IMR-90 (cell line): ENCODE measurements around the gene MRC2. TPM values are rescaled to one million over a fixed set of nuclear protein-coding genes. Genes with fewer than 3 reads are reported as not detected.

Source experiments
- ATAC-seq: fragments of 200-7000 bp; cut with Tn5 transposase; 2 replicates; pipeline ENCODE4 v1.9.1; 2020; ENCODE audit warnings: low read depth, mild to moderate bottlenecking, moderate library complexity
- BruUV-seq: library from RNA; stranded (reverse); fragments of 400-500 nt; replicated peaks from 2 replicates; lab custom pipeline; 2021; lab: Mats Ljungman, UMichigan
- CTCF ChIA-PET: fragments of 300-600 bp; formaldehyde crosslinking; extraction: SDS; loops from one replicate; lab custom pipeline; 2021; ENCODE audit warnings: antibody characterized with exemption; lab: Yijun Ruan, JAX
- POLR2A ChIA-PET: fragments of 300-600 bp; sonication (Branson Sonifier 250); formaldehyde crosslinking; loops from one replicate; lab custom pipeline; 2022; ENCODE audit warnings: antibody characterized with exemption; ENCODE audit not compliant: unreplicated experiment; lab: Charles Lee
- DNase-seq: peaks from one replicate; pipeline ENCODE4 v3.0.0; 2013
- H2AFZ ChIP-seq: replicated peaks from 2 replicates; pipeline ENCODE3; 2013; ENCODE audit warnings: low read length, mild to moderate bottlenecking; ENCODE audit not compliant: poor library complexity
- H2AK5ac ChIP-seq: 2 replicates; pipeline ENCODE4 v1.6.1; 2013; ENCODE audit warnings: low read depth, low read length, inconsistent platforms
- H2AK9ac ChIP-seq: replicated peaks from 2 replicates; pipeline ENCODE3; 2013; ENCODE audit warnings: mild to moderate bottlenecking, low read depth, low read length, moderate library complexity; ENCODE audit not compliant: poor library complexity
- H2BK120ac ChIP-seq: 2 replicates; pipeline ENCODE4 v1.6.1; 2013; ENCODE audit warnings: low read depth, low read length, inconsistent platforms
- H2BK15ac ChIP-seq: 3 replicates; pipeline ENCODE4 v1.6.1; 2013; ENCODE audit warnings: low read depth, low read length, inconsistent platforms
- H2BK20ac ChIP-seq: 2 replicates; pipeline ENCODE4 v1.6.1; 2013; ENCODE audit warnings: low read depth, mild to moderate bottlenecking, inconsistent platforms, low read length, moderate library complexity
- H2BK5ac ChIP-seq: 2 replicates; pipeline ENCODE4 v1.6.1; 2013; ENCODE audit warnings: mild to moderate bottlenecking, low read depth, low read length, inconsistent platforms; ENCODE audit not compliant: poor library complexity, severe bottlenecking
- H3K14ac ChIP-seq: replicated peaks from 2 replicates; pipeline ENCODE4 v1.6.1; 2013; ENCODE audit warnings: low read depth, low read length, inconsistent platforms
- H3K18ac ChIP-seq: 2 replicates; pipeline ENCODE4 v1.6.1; 2013; ENCODE audit warnings: low read depth, low read length, control low read depth
- H3K23ac ChIP-seq: 2 replicates; pipeline ENCODE4 v1.6.1; 2013; ENCODE audit warnings: low read depth, low read length, inconsistent platforms
- H3K27ac ChIP-seq: 2 replicates; pipeline ENCODE4 v1.5.1; 2013; ENCODE audit warnings: mild to moderate bottlenecking, control low read depth, low read length; ENCODE audit not compliant: insufficient read depth
- H3K27me3 ChIP-seq: 2 replicates; pipeline ENCODE4 v1.6.1; 2013; ENCODE audit warnings: low read length; ENCODE audit not compliant: control insufficient read depth, insufficient read depth
- H3K36me3 ChIP-seq: 2 replicates; pipeline ENCODE4 v1.6.1; 2013; ENCODE audit warnings: low read length, mixed read lengths; ENCODE audit not compliant: control insufficient read depth, insufficient read depth
- H3K4ac ChIP-seq: 2 replicates; pipeline ENCODE4 v1.6.1; 2013; ENCODE audit warnings: low read depth, low read length, inconsistent platforms
- H3K4me1 ChIP-seq: 2 replicates; pipeline ENCODE4 v1.6.1; 2013; ENCODE audit warnings: low read length, mixed read lengths; ENCODE audit not compliant: control insufficient read depth, insufficient read depth
- H3K4me2 ChIP-seq: 2 replicates; pipeline ENCODE4 v1.6.1; 2013; ENCODE audit warnings: low read depth, mild to moderate bottlenecking, control low read depth, low read length, moderate library complexity
- H3K4me3 ChIP-seq: 2 replicates; pipeline ENCODE4 v1.5.1; 2013; ENCODE audit warnings: low read depth, mild to moderate bottlenecking, control low read depth, low read length, moderate library complexity; ENCODE audit not compliant: insufficient read depth
- H3K56ac ChIP-seq: 2 replicates; pipeline ENCODE4 v1.6.1; 2013; ENCODE audit warnings: low read length, inconsistent platforms; ENCODE audit not compliant: insufficient read depth; ENCODE audit errors: extremely low read depth
- H3K79me1 ChIP-seq, 2 experiments: 2 replicates each; pipeline ENCODE4 v1.6.1; 2013; ENCODE audit warnings: low read length in 2 of 2, inconsistent platforms in 1 of 2, low read depth in 1 of 2
- H3K9ac ChIP-seq: 2 replicates; pipeline ENCODE4 v1.6.1; 2013; ENCODE audit warnings: low read depth, low read length, control low read depth
- H3K9me1 ChIP-seq: 2 replicates; pipeline ENCODE4 v1.6.1; 2013; ENCODE audit warnings: low read length, inconsistent platforms; ENCODE audit not compliant: insufficient read depth
- H3K9me3 ChIP-seq: 2 replicates; pipeline ENCODE4 v1.6.1; 2013; ENCODE audit warnings: low read length; ENCODE audit not compliant: control insufficient read depth, insufficient read depth
- H4K20me1 ChIP-seq: 2 replicates; pipeline ENCODE4 v1.6.1; 2013; ENCODE audit warnings: low read length, inconsistent platforms; ENCODE audit not compliant: insufficient read depth
- H4K5ac ChIP-seq: 2 replicates; pipeline ENCODE4 v1.6.1; 2013; ENCODE audit warnings: mild to moderate bottlenecking, low read depth, low read length, control low read depth
- H4K8ac ChIP-seq, 2 experiments: 2 replicates each; pipeline ENCODE4 v1.6.1; 2013; ENCODE audit warnings: low read depth in 2 of 2, low read length in 2 of 2, control low read depth in 1 of 2, inconsistent platforms in 1 of 2
- H4K91ac ChIP-seq: 2 replicates; pipeline ENCODE4 v1.6.1; 2013; ENCODE audit warnings: low read depth, low read length, inconsistent platforms; ENCODE audit not compliant: insufficient read depth
- BHLHE40 ChIP-seq: fragments of 150-350 bp; IDR thresholded peaks from 2 replicates; pipeline ENCODE4 v1.6.1; 2016; ENCODE audit warnings: mild to moderate bottlenecking, low read depth, low read length
- CEBPB ChIP-seq: IDR thresholded peaks from 2 replicates; pipeline ENCODE4 v1.6.1; 2012; ENCODE audit warnings: low read depth, low read length, improper control_type of control experiment
- CHD1 ChIP-seq: IDR thresholded peaks from 2 replicates; pipeline ENCODE4 v1.6.1; 2012; ENCODE audit warnings: low read depth, low read length, improper control_type of control experiment
- ELK1 ChIP-seq: fragments of 150-350 bp; IDR thresholded peaks from 2 replicates; pipeline ENCODE4 v1.6.1; 2016; ENCODE audit warnings: low read depth, mild to moderate bottlenecking, low read length, moderate library complexity, borderline replicate concordance
- FOS ChIP-seq: fragments of 150-350 bp; IDR thresholded peaks from 2 replicates; pipeline ENCODE4 v1.6.1; 2016; ENCODE audit warnings: low read depth, low read length
- MAFK ChIP-seq: IDR thresholded peaks from 2 replicates; pipeline ENCODE4 v1.6.1; 2012; ENCODE audit warnings: low read depth, low read length, improper control_type of control experiment
- MAZ ChIP-seq: IDR thresholded peaks from 2 replicates; pipeline ENCODE4 v1.6.1; 2012; ENCODE audit warnings: low read depth, mild to moderate bottlenecking, low read length, improper control_type of control experiment, moderate library complexity, borderline replicate concordance
- MXI1 ChIP-seq: IDR thresholded peaks from 2 replicates; pipeline ENCODE4 v1.6.1; 2012; ENCODE audit warnings: low read depth, mild to moderate bottlenecking, low read length, moderate library complexity, borderline replicate concordance
- NFE2L2 ChIP-seq: fragments of 150-350 bp; IDR thresholded peaks from 2 replicates; pipeline ENCODE4 v1.6.1; 2016; ENCODE audit warnings: low read depth, mild to moderate bottlenecking, low read length
- POLR2A ChIP-seq: IDR thresholded peaks from 2 replicates; pipeline ENCODE4 v1.6.1; 2012; ENCODE audit warnings: mild to moderate bottlenecking, low read depth, low read length
- RAD21 ChIP-seq: IDR thresholded peaks from 2 replicates; pipeline ENCODE4 v1.6.1; 2012; ENCODE audit warnings: low read length, improper control_type of control experiment
- RCOR1 ChIP-seq: IDR thresholded peaks from 2 replicates; pipeline ENCODE4 v1.6.1; 2012; ENCODE audit warnings: mild to moderate bottlenecking, low read length, improper control_type of control experiment; ENCODE audit not compliant: insufficient replicate concordance
- RFX5 ChIP-seq: IDR thresholded peaks from 2 replicates; pipeline ENCODE4 v1.8.0; 2012; ENCODE audit warnings: low read depth, mild to moderate bottlenecking, low read length, moderate library complexity
- SMC3 ChIP-seq: fragments of 150-350 bp; IDR thresholded peaks from 2 replicates; pipeline ENCODE4 v1.6.1; 2016; ENCODE audit warnings: low read depth, mild to moderate bottlenecking, antibody characterized with exemption, low read length, moderate library complexity
- WGBS, 2 experiments: methylation state at CpG; one replicate each; pipeline versions ENCODE4 v1.1.5 to v1.1.7; 2013; ENCODE audit warnings: missing lambda C conversion rate in 2 of 2; ENCODE audit not compliant: insufficient read length in 1 of 2; ENCODE audit errors: extremely low coverage in 2 of 2; 5-methylcytosine and 5-hydroxymethylcytosine counted together
- dilution Hi-C: fragments of 300-500 bp; cut with HindIII; formaldehyde crosslinking; loops from one replicate; pipeline ENCODE4 v1.14.3; 2018; ENCODE audit warnings: low sequenced_read_pairs; ENCODE audit not compliant: unreplicated experiment
- in situ Hi-C: fragments of 300-500 bp; cut with MboI; formaldehyde crosslinking; loops from 3 replicates; pipeline ENCODE4 v1.14.3; 2019; ENCODE audit warnings: low sequenced_read_pairs, inconsistent platforms, mixed read lengths
- intact Hi-C: fragments of 100-400 bp; cut with micrococcal nuclease; formaldehyde crosslinking; loops from 2 replicates; pipeline ENCODE4 v1.10.0; 2022
- polyA plus RNA-seq, 3 experiments: library from polyadenylated mRNA; depleted of rRNA; stranded (reverse); fragments of >200 nt; gene quantifications; 2 replicates each; pipeline ENCODE4 v1.2.3, GENCODE V29; 2012; ENCODE audit warnings: low replicate concordance in 1 of 3
- total RNA-seq: library from RNA; depleted of rRNA; stranded (reverse); fragments of >200 nt; gene quantifications from 2 replicates; pipeline ENCODE4 v1.2.3, GENCODE V29; 2012
- TF ChIP-seq, protein P1 (sequence below): conservative IDR thresholded peaks from 2 replicates; pipeline ENCODE4 v1.5.1; 2012; ENCODE audit warnings: mild to moderate bottlenecking, low read depth, low read length, improper control_type of control experiment

Gene MRC2
- total and polyA plus RNA-seq, 2 of the 4 experiments (the other 2 are of a cell fraction), result 39.3 to 137 TPM

DNA sequence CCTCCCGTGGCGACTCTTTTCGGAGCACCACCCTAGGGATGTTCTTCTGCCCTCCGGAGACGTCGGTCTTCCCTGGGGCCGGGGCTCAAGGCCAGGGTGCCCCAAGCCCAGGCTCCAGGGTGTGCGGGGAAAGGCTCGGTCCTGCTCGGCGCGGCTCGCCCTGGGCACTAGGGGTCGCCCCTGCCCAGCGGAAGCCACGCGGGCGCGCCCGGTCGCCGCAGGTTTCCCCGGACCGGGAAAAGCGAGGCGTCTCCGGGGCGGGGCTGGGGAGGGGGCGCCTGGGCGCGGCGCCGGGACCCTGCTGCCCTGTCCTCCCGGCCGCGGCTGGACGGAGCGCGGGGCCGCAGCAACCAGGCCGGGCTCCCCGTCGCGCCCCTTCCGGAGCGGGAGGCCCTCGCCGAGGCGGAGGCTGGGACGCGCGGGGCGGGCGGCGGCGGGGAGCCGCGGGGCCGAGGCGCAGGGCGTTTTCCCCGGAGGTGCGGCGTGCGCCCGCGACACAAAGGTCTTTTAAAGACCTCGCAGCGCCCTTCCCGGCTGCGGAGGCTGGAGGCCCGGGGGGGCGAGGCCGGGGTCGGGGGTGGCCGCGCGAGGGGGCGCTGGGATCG is 76.4 kb downstream of the MRC2 start:
- H3K9ac ChIP-seq, result peak overlapping the region; percentile 65
- H3K56ac ChIP-seq, result peak overlapping the region; percentile 90
- H3K18ac ChIP-seq, result peak overlapping the region; percentile 67
- ChIA-PET POLR2A (no interaction called here), CTCF (interaction anchor here (1.0 kb wide), 1 partner anchor 264 kb away, joined by 3 read pairs; no protein-coding TSS in a partner anchor)
- H4K91ac ChIP-seq, result peak overlapping the region; percentile 97
- peak overlapping the region; percentile 38 for H2AK5ac ChIP-seq
- dilution Hi-C loops, result no loop called here
- BruUV-seq, result no TSS peak
- 0 out of 2 replicates have a peak, but pooled peaks cover 7% of the 10 kb centered on the region for H3K9me1 ChIP-seq
- H4K8ac ChIP-seq, result peak overlapping the region; percentile 87 to 94
- H3K4ac ChIP-seq, result peak overlapping the region; percentile 94
- H3K4me2 ChIP-seq, result peak overlapping the region; percentile 80
- peak overlapping the region; percentile 76 for H4K5ac ChIP-seq
- peaks cover 6% of the 10 kb centered on the region for H3K9me3 ChIP-seq
- H4K20me1 ChIP-seq, result no peaks in the 10 kb centered on the region
- no peaks in the 10 kb centered on the region for H3K36me3 ChIP-seq
- H3K14ac ChIP-seq, result peak overlapping the region; percentile 84
- H2AFZ ChIP-seq, result peak overlapping the region; percentile 95
- peak overlapping the region; percentile 81 for H3K4me3 ChIP-seq
- H3K27ac ChIP-seq, result peak overlapping the region; percentile 70
- ATAC-seq, result peak; percentile 93
- H3K4me1 ChIP-seq, result peaks cover 24% of the 10 kb centered on the region
- no peaks in the 10 kb centered on the region for H3K27me3 ChIP-seq
- H2BK5ac ChIP-seq, result peak overlapping the region; percentile 94
- 0% methylated on average over 40 of the region's 80 CpGs; no CpG with 5 or more reads in 1 of the 2 experiments for WGBS, 2 experiments
- H2BK20ac ChIP-seq, result peak overlapping the region; percentile 98
- peak overlapping the region; percentile 88; the same call in 2 of the 3 replicates for H2BK15ac ChIP-seq
- intact Hi-C loops, result loop anchor here (1.0 to 2.0 kb wide), 4 partner anchors 87 to 378 kb away; no protein-coding TSS in a partner anchor
- H2BK120ac ChIP-seq, result peak overlapping the region; percentile 98
- H3K23ac ChIP-seq, result peak overlapping the region; percentile 92; the same call in 1 of the 2 replicates
- peak overlapping the region; percentile 86 for H2AK9ac ChIP-seq
- peaks cover 11 to 34% of the 10 kb centered on the region in 2 experiments; a peak in 3 of 4 replicates for H3K79me1 ChIP-seq
- DNase-seq, result peak; percentile 53
- in situ Hi-C loops, result no loop called here
- TF ChIP-seq, protein P1, sequence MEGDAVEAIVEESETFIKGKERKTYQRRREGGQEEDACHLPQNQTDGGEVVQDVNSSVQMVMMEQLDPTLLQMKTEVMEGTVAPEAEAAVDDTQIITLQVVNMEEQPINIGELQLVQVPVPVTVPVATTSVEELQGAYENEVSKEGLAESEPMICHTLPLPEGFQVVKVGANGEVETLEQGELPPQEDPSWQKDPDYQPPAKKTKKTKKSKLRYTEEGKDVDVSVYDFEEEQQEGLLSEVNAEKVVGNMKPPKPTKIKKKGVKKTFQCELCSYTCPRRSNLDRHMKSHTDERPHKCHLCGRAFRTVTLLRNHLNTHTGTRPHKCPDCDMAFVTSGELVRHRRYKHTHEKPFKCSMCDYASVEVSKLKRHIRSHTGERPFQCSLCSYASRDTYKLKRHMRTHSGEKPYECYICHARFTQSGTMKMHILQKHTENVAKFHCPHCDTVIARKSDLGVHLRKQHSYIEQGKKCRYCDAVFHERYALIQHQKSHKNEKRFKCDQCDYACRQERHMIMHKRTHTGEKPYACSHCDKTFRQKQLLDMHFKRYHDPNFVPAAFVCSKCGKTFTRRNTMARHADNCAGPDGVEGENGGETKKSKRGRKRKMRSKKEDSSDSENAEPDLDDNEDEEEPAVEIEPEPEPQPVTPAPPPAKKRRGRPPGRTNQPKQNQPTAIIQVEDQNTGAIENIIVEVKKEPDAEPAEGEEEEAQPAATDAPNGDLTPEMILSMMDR, result peak; percentile 93
- TF ChIP-seq POLR2A (no peak; the same call in 1 of the 2 replicates), ELK1 (no peak), MAFK (no peak), RFX5 (no peak), SMC3 (peak; percentile 84), RCOR1 (no peak), MXI1 (peak; percentile 44; the same call in 1 of the 2 replicates), MAZ (peak; percentile 73; the same call in 1 of the 2 replicates), NFE2L2 (no peak), FOS (no peak), CEBPB (no peak), RAD21 (peak; percentile 96), CHD1 (no peak), BHLHE40 (no peak)
